AG10803 (cell line): ENCODE measurements around the gene CCDC24.

Experiments used
- DNase-seq: peaks from one replicate; pipeline ENCODE4 v3.0.0; 2010; ENCODE audit warnings: low read depth
- H3K4me3 ChIP-seq: 2 replicates; pipeline ENCODE4 v1.5.1; 2011; ENCODE audit warnings: mild to moderate bottlenecking, low read length, control low read depth
- TF ChIP-seq, protein P1 (sequence below): conservative IDR thresholded peaks from 2 replicates; pipeline ENCODE4 v1.5.1; 2011; ENCODE audit warnings: mild to moderate bottlenecking, low read length, control low read depth, inconsistent platforms

The CCDC24 gene

DNA sequence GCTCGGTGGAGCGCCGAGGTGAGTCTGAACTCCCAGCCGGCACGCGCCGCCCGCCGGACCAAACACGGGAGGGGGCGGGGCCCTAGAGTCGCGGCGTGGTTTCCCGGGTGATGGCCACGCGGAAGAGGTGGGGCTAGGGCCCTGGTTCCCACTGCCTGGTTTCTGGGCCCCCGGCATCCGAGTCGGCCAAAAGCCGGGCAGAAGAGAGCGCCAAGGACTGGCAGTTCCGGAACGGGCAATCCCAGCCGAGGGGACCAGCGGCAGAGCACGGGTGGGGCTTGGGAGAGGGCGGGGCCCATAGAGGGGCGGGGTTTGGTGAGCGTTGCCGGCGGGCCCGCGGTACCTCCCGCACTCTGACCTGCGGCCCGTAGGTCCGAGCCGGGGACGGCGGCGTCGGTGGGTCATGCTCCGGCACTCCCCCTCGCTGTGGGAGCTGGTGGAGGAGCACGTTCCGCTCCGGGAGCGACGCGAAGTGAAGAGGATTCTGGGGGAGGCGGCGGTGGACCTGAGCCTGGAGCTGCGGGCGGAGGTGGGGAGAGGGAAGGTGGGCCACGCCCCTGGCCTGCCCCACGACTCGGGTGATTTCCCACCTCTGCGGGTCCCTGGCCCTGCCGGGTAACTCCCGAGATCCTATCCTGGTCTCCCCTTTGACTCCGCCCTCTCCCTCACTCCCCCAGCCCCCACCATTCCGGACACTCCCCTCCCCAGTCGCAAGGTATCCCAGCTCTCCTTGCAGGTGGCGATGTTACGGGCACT, at the start of gene CCDC24:
CCDC24 (plus strand) TSS at position 124 of the 756 bp plus-strand sequence; CDS start at position 404, 280 bp downstream.
- H3K4me3 ChIP-seq = peak within 1 kb of the TSS; percentile 75
- TF ChIP-seq, protein P1, sequence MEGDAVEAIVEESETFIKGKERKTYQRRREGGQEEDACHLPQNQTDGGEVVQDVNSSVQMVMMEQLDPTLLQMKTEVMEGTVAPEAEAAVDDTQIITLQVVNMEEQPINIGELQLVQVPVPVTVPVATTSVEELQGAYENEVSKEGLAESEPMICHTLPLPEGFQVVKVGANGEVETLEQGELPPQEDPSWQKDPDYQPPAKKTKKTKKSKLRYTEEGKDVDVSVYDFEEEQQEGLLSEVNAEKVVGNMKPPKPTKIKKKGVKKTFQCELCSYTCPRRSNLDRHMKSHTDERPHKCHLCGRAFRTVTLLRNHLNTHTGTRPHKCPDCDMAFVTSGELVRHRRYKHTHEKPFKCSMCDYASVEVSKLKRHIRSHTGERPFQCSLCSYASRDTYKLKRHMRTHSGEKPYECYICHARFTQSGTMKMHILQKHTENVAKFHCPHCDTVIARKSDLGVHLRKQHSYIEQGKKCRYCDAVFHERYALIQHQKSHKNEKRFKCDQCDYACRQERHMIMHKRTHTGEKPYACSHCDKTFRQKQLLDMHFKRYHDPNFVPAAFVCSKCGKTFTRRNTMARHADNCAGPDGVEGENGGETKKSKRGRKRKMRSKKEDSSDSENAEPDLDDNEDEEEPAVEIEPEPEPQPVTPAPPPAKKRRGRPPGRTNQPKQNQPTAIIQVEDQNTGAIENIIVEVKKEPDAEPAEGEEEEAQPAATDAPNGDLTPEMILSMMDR = no peak
- peak; percentile 83 for DNase-seq

DNA sequence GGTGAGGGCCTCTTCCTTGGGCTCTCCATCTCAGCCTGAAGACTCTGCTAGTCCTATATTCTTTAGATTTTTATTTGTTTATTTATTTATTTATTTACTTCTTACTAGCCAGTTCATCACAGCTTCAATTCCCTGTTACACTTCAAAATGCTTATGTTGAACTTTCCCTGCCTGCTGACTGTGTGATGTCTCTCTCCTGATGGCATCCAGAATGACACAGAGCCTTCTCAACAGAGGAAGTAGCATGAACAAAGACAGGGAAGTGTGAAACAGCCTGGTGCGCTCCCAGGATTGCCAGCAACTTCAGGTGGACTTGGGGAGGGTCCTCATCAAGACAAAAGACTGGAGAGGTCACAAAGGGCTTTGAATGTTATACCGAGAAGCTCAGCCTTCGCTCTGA, 49.0 kb upstream of the CCDC24 start:
- H3K4me3 ChIP-seq = no peak overlapping the region
- no peak for DNase-seq

DNA sequence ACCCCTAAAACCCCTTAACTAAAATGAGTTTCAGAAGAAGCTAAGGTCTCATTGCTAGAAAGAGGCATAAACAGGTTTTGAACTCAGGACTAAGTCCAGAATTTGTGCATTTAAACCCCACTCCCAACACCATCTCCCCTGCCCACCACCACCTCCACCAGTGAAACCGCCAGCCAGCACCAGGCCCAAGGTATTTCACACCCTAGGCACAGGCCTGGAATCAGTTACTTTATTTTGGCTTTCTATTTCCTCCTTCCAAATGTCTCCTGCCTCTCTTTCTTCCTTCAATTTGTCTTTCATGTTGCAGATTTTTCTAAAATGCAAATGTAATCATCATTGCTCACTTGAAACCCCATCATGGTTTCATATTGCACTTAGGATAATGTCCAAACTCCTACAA, 46.5 kb upstream of the CCDC24 start:
- TF ChIP-seq, protein P1 = no peak
- no peak overlapping the region for H3K4me3 ChIP-seq
- DNase-seq = no peak

More for the DNA sequence above, 49.0 kb upstream of the CCDC24 start:
- TF ChIP-seq, protein P1 = no peak

DNA sequence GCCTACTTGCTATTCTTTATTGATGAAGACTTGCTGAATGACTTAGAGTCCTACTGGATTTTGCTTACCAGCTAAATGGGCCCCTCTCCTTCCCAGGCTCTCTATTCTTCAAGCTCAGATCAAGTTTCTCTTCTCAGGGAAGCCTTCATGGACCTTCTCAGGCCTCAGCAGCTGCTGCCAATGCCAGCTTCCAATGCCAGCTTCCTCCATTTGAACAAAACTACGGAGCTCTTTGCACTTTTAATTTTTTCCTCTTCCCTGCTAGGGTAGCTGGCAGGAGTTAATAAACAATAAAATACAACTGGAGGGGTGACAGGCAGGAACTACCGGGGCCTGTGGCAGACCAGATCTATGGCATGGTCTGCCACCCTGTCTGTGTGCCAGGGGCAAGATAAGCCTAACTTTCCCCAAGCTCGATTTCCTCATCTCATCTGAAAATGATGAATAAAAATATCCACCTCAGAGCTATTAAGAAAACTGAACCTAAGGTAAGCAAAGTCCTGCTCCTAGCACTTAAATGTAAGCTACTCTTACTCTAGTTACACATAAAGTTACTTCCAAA, 45.6 kb upstream of the CCDC24 start:
- TF ChIP-seq, protein P1 = no peak
- peak overlapping the region; percentile 98 for H3K4me3 ChIP-seq
- no peak for DNase-seq

DNA sequence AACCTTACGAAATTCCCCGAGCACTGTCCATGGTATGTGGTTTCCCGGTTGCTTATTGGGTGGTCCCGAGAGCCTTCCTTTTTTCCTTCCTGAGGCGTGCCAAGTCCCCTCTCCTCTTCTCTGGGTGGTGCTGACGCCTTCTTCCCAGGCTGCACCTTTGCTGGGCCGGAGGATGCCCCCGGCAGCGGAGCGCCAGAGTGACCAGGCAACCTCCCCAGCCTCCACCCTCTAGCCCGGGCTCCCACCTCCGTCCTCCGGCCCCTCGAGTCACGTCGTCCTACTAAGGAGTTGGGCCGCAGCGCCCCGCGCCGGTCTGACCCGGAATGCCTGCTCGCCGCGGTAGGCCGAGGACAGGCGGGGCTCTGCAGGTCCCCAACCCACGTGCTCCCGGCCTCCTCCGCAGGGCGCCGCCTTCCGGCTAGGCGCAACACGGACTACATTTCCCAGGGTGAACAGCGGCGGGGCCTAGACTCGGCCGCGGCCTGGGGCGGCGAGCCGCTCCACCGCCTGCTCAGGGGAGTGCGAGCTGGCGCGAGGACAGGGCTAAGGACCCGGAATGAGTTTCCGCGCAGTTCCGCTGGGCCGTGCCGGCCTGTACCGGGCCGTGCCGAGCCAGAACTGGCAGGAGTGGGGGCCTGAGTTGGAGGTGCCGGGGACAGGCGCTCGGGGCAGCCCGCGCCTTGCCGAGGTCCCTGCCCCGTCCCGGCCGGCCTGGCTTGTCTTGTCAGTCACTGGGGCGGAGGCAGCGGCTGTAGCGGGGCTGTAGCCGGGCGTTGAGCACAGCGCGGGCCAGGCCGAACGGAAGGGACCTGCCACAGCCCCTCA, 45.0 kb upstream of the CCDC24 start, which contains the start of gene IPO13:
IPO13 (plus strand) TSS at position 715 of the 825 bp plus-strand sequence. CDS start 651 bp downstream, outside the sequence.
- TF ChIP-seq, protein P1 = peak; percentile 50
- DNase-seq = peak; percentile 92
- H3K4me3 ChIP-seq = peak within 1 kb of the TSS; percentile 98

DNA sequence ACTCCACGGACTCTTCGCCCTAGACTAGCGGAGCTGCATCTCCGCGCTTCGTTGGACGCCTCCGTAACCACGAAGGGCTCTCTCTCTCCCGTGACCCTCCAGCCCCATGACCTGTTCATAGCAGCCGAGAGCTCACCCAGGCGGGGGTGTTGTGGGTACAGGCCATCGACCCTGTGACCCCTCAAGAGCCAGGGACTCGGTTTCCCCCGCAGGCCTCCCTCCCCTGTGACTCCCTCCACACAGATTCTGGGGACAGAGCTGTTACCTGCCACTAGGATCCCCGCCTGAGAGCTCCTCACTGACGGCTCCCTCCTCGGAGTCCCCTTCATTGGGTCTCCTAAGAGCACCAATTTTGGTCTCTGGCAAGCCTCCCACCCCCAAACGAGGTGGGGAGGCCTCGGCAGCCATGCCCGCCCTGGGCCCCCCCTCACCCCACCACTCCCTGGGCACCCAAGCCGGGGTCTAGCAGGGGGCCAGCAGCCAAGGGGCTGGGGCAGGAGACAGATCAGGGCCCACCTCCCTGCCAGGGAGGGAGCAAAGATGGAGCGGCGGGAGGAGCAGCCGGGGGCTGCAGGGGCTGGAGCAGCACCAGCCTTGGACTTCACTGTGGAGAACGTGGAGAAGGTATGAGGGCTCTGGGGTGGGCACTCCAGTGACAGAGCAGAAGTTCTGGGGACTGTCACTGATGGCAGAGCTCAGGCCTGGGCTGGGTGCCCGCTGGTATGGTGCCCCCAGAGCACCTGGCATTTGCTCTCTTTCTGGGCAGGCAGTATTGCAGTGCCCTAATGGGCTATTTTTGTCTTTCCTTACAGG, 44.1 kb upstream of the CCDC24 start:
- H3K4me3 ChIP-seq = peak overlapping the region; percentile 98
- no peak for DNase-seq
- TF ChIP-seq, protein P1 = no peak
